Keratinocyte (primary cell): ENCODE measurements around the gene ABLIM1. TPM values are rescaled to one million over a fixed set of nuclear protein-coding genes. Genes with fewer than 3 reads are reported as not detected.

Experiments used
- DNase-seq: peaks from one replicate; pipeline ENCODE4 v3.0.0-alpha.2; 2011; ENCODE audit warnings: low read depth, missing footprints, low spot score
- FAIRE-seq: peaks from 2 replicates; lab custom pipeline; 2011; peaks lifted over from hg19 to GRCh38; lab: Jason Lieb, UNC
- H2AFZ ChIP-seq: 2 replicates; pipeline ENCODE4 v1.6.0; 2012; ENCODE audit warnings: low read length, control low read depth, inconsistent platforms; ENCODE audit not compliant: control insufficient read depth
- H3K27ac ChIP-seq: 2 replicates; pipeline ENCODE4 v1.5.1; 2011; ENCODE audit warnings: low read length; ENCODE audit not compliant: control insufficient read depth, insufficient read depth
- H3K27me3 ChIP-seq: 3 replicates; pipeline ENCODE4 v1.6.0; 2011; ENCODE audit warnings: low read length; ENCODE audit not compliant: control insufficient read depth, insufficient read depth; ENCODE audit errors: extremely low read depth
- H3K36me3 ChIP-seq, 2 experiments: 2 replicates in 1 of 2; 3 replicates in 1 of 2; pipeline ENCODE4 v1.5.1; 2011; ENCODE audit warnings: low read length in 2 of 2, mild to moderate bottlenecking in 1 of 2; ENCODE audit not compliant: control insufficient read depth in 2 of 2, insufficient read depth in 2 of 2; ENCODE audit errors: extremely low read depth in 1 of 2
- H3K4me1 ChIP-seq: 3 replicates; pipeline ENCODE4 v1.5.1; 2011; ENCODE audit warnings: low read length; ENCODE audit not compliant: control insufficient read depth, insufficient read depth; ENCODE audit errors: extremely low read depth
- H3K4me2 ChIP-seq: 3 replicates; pipeline ENCODE4 v1.6.0; 2011; ENCODE audit warnings: low read depth, low read length; ENCODE audit not compliant: control insufficient read depth, insufficient read depth; ENCODE audit errors: extremely low read depth
- H3K4me3 ChIP-seq, 3 experiments: fragments of 200-600 bp in 1 of 3; sonication (generic) in 1 of 3; 2 replicates in 2 of 3; 3 replicates in 1 of 3; pipeline ENCODE4 v1.5.1; 2011 to 2016; ENCODE audit warnings: low read length in 3 of 3, mild to moderate bottlenecking in 3 of 3, control low read depth in 2 of 3, inconsistent platforms in 1 of 3, low read depth in 1 of 3, mixed read lengths in 1 of 3, mixed run types in 1 of 3, moderate library complexity in 1 of 3; ENCODE audit not compliant: control insufficient read depth in 2 of 3, insufficient read depth in 2 of 3; ENCODE audit errors: extremely low read depth in 1 of 3
- H3K79me2 ChIP-seq: 2 replicates; pipeline ENCODE4 v1.6.0; 2012; ENCODE audit warnings: low read length; ENCODE audit not compliant: control insufficient read depth, insufficient read depth
- H3K9ac ChIP-seq: 3 replicates; pipeline ENCODE4 v1.6.0; 2011; ENCODE audit warnings: low read length; ENCODE audit not compliant: control insufficient read depth, insufficient read depth; ENCODE audit errors: extremely low read depth
- H3K9me1 ChIP-seq: 3 replicates; pipeline ENCODE4 v1.6.0; 2011; ENCODE audit warnings: low read length; ENCODE audit not compliant: control insufficient read depth, insufficient read depth; ENCODE audit errors: extremely low read depth
- H3K9me3 ChIP-seq: 2 replicates; pipeline ENCODE4 v1.5.1; 2012; ENCODE audit warnings: low read depth, low read length; ENCODE audit not compliant: control insufficient read depth
- H4K20me1 ChIP-seq: 3 replicates; pipeline ENCODE4 v1.6.0; 2011; ENCODE audit warnings: low read length; ENCODE audit not compliant: control insufficient read depth, insufficient read depth; ENCODE audit errors: extremely low read depth
- EZH2 ChIP-seq: IDR thresholded peaks from one replicate; pipeline ENCODE4 v1.6.1; 2012; ENCODE audit warnings: inconsistent platforms, mild to moderate bottlenecking, low read length, moderate library complexity
- dilution Hi-C: fragments of 300-500 bp; cut with MboI; formaldehyde crosslinking; loops from one replicate; pipeline ENCODE4 v1.7.0; 2020; ENCODE audit warnings: low sequenced_read_pairs; ENCODE audit not compliant: extremely low pct_ligation_motif_present
- polyA plus RNA-seq, 5 experiments: library from polyadenylated mRNA; depleted of rRNA in 3 of 5; stranded (reverse) in 3 of 5; stranded (forward) in 1 of 5; unstranded in 1 of 5; fragments of >200 nt; gene quantifications; 1 replicate in 1 of 5; 2 replicates in 3 of 5; 3 replicates in 1 of 5; pipeline versions ENCODE4 v1.2.1 to v1.2.3, GENCODE V29; 2011 to 2012; ENCODE audit warnings: missing spikeins in 2 of 5, low read depth in 1 of 5, low replicate concordance in 1 of 5
- TF ChIP-seq, protein P1 (sequence below), 3 experiments: IDR thresholded peaks in 1 of 3; conservative IDR thresholded peaks in 1 of 3; optimal IDR thresholded peaks in 1 of 3; 2 replicates in 2 of 3; 3 replicates in 1 of 3; pipeline versions ENCODE3 to v1.5.1; 2011; ENCODE audit warnings: low read length in 3 of 3, mild to moderate bottlenecking in 3 of 3, moderate library complexity in 2 of 3, control low read depth in 1 of 3, inconsistent platforms in 1 of 3; ENCODE audit not compliant: insufficient read depth in 2 of 3; ENCODE audit errors: extremely low read depth in 1 of 3

ABLIM1 gene
- polyA plus RNA-seq, 1 donor (not counting 4 experiments of a cell fraction or from before 2014, with no cell fraction given) = 55.2 TPM

GRCh38 chr10:114674346-114674745 lies 16.3 kb upstream of the ABLIM1 start:
- Histone ChIP-seq H3K9me3 (no peaks in the 10 kb centered on the region), H2AFZ (no peak overlapping the region), H4K20me1 (no peaks in the 10 kb centered on the region), H3K4me2 (no peak overlapping the region), H3K4me1 (peaks cover 6% of the 10 kb centered on the region), H3K36me3 (no peaks in the 10 kb centered on the region), H3K9me1 (no peaks in the 10 kb centered on the region), H3K79me2 (no peaks in the 10 kb centered on the region), H3K27me3 (no peaks in the 10 kb centered on the region), H3K4me3 (no peak overlapping the region), H3K9ac (no peak overlapping the region), H3K27ac (no peak overlapping the region)
- DNase-seq (no peak), FAIRE-seq (no peak)
- TF ChIP-seq, protein P1, sequence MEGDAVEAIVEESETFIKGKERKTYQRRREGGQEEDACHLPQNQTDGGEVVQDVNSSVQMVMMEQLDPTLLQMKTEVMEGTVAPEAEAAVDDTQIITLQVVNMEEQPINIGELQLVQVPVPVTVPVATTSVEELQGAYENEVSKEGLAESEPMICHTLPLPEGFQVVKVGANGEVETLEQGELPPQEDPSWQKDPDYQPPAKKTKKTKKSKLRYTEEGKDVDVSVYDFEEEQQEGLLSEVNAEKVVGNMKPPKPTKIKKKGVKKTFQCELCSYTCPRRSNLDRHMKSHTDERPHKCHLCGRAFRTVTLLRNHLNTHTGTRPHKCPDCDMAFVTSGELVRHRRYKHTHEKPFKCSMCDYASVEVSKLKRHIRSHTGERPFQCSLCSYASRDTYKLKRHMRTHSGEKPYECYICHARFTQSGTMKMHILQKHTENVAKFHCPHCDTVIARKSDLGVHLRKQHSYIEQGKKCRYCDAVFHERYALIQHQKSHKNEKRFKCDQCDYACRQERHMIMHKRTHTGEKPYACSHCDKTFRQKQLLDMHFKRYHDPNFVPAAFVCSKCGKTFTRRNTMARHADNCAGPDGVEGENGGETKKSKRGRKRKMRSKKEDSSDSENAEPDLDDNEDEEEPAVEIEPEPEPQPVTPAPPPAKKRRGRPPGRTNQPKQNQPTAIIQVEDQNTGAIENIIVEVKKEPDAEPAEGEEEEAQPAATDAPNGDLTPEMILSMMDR (optimal IDR thresholded peaks at IDR 0.05 in 1 of 3, IDR thresholded peaks at IDR 0.05 in 1 of 3, conservative IDR thresholded peaks at IDR 0.05 in 1 of 3; ENCODE audit: extremely low read depth in 1 of 3, insufficient read depth in 2 of 3, low read length in 3 of 3) = no peak
- no peak for TF ChIP-seq EZH2
- dilution Hi-C loops = no loop called here

GRCh38 chr10:114669648-114670047 lies 11.6 kb upstream of the ABLIM1 start:
- Histone ChIP-seq H3K4me1 (no peaks in the 10 kb centered on the region), H3K27me3 (no peaks in the 10 kb centered on the region), H3K9me1 (no peaks in the 10 kb centered on the region), H3K9ac (no peak overlapping the region), H3K4me2 (no peak overlapping the region), H3K36me3 (no peaks in the 10 kb centered on the region), H4K20me1 (no peaks in the 10 kb centered on the region), H3K27ac (no peak overlapping the region), H3K9me3 (no peaks in the 10 kb centered on the region), H3K79me2 (no peaks in the 10 kb centered on the region), H2AFZ (no peak overlapping the region), H3K4me3 (no peak overlapping the region)
- FAIRE-seq = no peak
- no peak for DNase-seq
- dilution Hi-C loops = no loop called here
- TF ChIP-seq, protein P1 (optimal IDR thresholded peaks at IDR 0.05 in 1 of 3, IDR thresholded peaks at IDR 0.05 in 1 of 3, conservative IDR thresholded peaks at IDR 0.05 in 1 of 3; ENCODE audit: extremely low read depth in 1 of 3, insufficient read depth in 2 of 3, low read length in 3 of 3) = no peak
- no peak for TF ChIP-seq EZH2
